Ishikawa (cell line): ENCODE data around the gene MCL1.

Experiments
- CEBPB ChIP-seq: IDR thresholded peaks from 2 replicates; pipeline ENCODE4 v1.6.1; 2012
- CREB1 ChIP-seq: IDR thresholded peaks from 2 replicates; pipeline ENCODE4 v1.6.1; 2012; ENCODE audit warnings: low read depth
- EGR1 ChIP-seq: IDR thresholded peaks from 2 replicates; pipeline ENCODE4 v1.6.1; 2012
- EP300 ChIP-seq: IDR thresholded peaks from 2 replicates; pipeline ENCODE4 v1.6.1; 2012; ENCODE audit warnings: borderline replicate concordance
- FOXM1 ChIP-seq: IDR thresholded peaks from 2 replicates; pipeline ENCODE4 v1.6.1; 2012; ENCODE audit warnings: low read depth, borderline replicate concordance
- MAX ChIP-seq: IDR thresholded peaks from 2 replicates; pipeline ENCODE4 v1.6.1; 2012
- REST ChIP-seq: IDR thresholded peaks from 2 replicates; pipeline ENCODE4 v1.6.1; 2012; ENCODE audit warnings: low read depth, mild to moderate bottlenecking
- TEAD4 ChIP-seq: IDR thresholded peaks from 2 replicates; pipeline ENCODE4 v1.6.1; 2012
- ZBTB7A ChIP-seq: IDR thresholded peaks from 2 replicates; pipeline ENCODE4 v1.6.1; 2012; ENCODE audit warnings: low read depth

- TF ChIP-seq TEAD4 (no peak), EP300 (no peak), MAX (no peak), REST (no peak), EGR1 (no peak), FOXM1 (no peak), CREB1 (no peak), CEBPB (no peak), ZBTB7A (no peak)
These were observed 35.2 kb downstream of the MCL1 start for GRCh38 chr1:150544204-150544603.
